ENCODE results near the gene TSPO. TPM values are rescaled to one million over a fixed set of nuclear protein-coding genes. Genes with fewer than 3 reads are reported as not detected.

The TSPO gene
- total RNA-seq, 1 experiment from 2014 or later: 144 TPM

DNA sequence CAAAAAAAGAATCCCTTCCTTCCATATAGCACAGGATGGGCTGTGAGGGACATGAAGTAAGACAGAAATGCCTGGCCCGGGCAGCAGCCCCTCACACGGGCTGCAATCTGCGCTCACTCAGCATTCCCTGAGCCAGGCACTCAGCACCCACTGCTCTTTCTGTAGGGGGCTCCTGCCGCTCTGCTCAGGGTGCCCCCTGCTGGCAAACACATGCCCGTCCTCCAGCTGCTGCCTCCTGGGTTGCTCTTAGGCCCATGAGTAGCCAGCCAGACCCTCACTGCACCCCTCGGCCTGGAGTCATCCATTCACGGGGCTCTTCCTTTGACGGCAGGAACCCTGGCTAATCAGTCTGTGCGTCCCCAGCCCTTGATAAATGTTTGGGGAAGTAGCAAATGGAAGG, 15.1 kb upstream of the TSPO start:
- no peak overlapping the region for H3K27ac ChIP-seq (ENCODE audit: low read length)
- TF ChIP-seq, protein P1, sequence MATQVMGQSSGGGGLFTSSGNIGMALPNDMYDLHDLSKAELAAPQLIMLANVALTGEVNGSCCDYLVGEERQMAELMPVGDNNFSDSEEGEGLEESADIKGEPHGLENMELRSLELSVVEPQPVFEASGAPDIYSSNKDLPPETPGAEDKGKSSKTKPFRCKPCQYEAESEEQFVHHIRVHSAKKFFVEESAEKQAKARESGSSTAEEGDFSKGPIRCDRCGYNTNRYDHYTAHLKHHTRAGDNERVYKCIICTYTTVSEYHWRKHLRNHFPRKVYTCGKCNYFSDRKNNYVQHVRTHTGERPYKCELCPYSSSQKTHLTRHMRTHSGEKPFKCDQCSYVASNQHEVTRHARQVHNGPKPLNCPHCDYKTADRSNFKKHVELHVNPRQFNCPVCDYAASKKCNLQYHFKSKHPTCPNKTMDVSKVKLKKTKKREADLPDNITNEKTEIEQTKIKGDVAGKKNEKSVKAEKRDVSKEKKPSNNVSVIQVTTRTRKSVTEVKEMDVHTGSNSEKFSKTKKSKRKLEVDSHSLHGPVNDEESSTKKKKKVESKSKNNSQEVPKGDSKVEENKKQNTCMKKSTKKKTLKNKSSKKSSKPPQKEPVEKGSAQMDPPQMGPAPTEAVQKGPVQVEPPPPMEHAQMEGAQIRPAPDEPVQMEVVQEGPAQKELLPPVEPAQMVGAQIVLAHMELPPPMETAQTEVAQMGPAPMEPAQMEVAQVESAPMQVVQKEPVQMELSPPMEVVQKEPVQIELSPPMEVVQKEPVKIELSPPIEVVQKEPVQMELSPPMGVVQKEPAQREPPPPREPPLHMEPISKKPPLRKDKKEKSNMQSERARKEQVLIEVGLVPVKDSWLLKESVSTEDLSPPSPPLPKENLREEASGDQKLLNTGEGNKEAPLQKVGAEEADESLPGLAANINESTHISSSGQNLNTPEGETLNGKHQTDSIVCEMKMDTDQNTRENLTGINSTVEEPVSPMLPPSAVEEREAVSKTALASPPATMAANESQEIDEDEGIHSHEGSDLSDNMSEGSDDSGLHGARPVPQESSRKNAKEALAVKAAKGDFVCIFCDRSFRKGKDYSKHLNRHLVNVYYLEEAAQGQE (IDR thresholded peaks at IDR 0.05; ENCODE audit: insufficient read depth in 1 of 2, low read depth in 2 of 2, low read length in 1 of 2): no peak
- TF ChIP-seq, protein P2, sequence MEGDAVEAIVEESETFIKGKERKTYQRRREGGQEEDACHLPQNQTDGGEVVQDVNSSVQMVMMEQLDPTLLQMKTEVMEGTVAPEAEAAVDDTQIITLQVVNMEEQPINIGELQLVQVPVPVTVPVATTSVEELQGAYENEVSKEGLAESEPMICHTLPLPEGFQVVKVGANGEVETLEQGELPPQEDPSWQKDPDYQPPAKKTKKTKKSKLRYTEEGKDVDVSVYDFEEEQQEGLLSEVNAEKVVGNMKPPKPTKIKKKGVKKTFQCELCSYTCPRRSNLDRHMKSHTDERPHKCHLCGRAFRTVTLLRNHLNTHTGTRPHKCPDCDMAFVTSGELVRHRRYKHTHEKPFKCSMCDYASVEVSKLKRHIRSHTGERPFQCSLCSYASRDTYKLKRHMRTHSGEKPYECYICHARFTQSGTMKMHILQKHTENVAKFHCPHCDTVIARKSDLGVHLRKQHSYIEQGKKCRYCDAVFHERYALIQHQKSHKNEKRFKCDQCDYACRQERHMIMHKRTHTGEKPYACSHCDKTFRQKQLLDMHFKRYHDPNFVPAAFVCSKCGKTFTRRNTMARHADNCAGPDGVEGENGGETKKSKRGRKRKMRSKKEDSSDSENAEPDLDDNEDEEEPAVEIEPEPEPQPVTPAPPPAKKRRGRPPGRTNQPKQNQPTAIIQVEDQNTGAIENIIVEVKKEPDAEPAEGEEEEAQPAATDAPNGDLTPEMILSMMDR (IDR thresholded peaks at IDR 0.05): peak; percentile 83
- H3K27me3 ChIP-seq (ENCODE audit: control insufficient read depth, insufficient read depth, low read length): no peaks in the 10 kb centered on the region
- ChIA-PET CTCF (interaction anchor here (0.5 kb wide), 1 partner anchor 60 kb away, joined by 3 read pairs; no protein-coding TSS in a partner anchor), POLR2A (no interaction called here)
- intact Hi-C loops (cut with micrococcal nuclease; ENCODE audit: unreplicated experiment) (no loop called here), in situ Hi-C loops (cut with HindIII; ENCODE audit: low pct_unique_long_range_greater_than_20kb, low sequenced_read_pairs) (no loop called here)
- peak; percentile 84; the same call in 1 of the 2 replicates for ATAC-seq
- no peaks in the 10 kb centered on the region for H3K4me1 ChIP-seq (ENCODE audit: control insufficient read depth, insufficient read depth, low read length)
- H3K4me3 ChIP-seq (ENCODE audit: low read depth in 2 of 2, low read length in 2 of 2): no peak overlapping the region
- no peaks in the 10 kb centered on the region for H3K9me3 ChIP-seq (ENCODE audit: control insufficient read depth, insufficient read depth, low read depth, low read length)
- BruUV-seq (replicated peaks): no TSS peak
- no peaks in the 10 kb centered on the region; the same call in 1 of the 2 replicates for H3K36me3 ChIP-seq (ENCODE audit: control insufficient read depth, insufficient read depth, low read length)
- no peak for DNase-seq (ENCODE audit: low read depth, low spot score)

DNA sequence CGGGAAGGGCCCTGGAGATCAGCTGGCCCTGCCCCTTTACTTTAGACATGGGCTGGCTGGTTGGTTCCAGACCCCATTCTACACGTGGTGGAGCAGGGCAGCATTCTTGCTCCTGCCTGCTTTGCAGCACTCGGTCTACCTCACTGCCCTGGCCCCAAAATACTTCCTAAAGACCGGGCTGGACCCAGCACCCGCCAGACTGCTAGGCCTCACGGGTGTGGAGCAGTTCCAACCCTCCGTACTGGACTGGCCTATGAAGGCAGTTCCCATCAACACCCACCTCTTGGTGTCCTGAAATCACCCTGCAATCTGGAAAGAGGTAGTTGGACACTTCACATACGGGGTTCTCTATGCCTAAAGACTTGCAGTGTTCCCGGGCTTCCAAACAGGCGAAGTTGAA, 14.6 kb upstream of the TSPO start:
- CTCF ChIA-PET: no interaction called here
- H3K9me3 ChIP-seq (ENCODE audit: control insufficient read depth, insufficient read depth, low read depth, low read length): no peaks in the 10 kb centered on the region
- H3K27ac ChIP-seq (ENCODE audit: low read length): no peak overlapping the region
- POLR2A ChIA-PET: no interaction called here
- DNase-seq (ENCODE audit: low read depth, low spot score): no peak
- in situ Hi-C loops (cut with HindIII; ENCODE audit: low pct_unique_long_range_greater_than_20kb, low sequenced_read_pairs) (no loop called here), intact Hi-C loops (cut with micrococcal nuclease; ENCODE audit: unreplicated experiment) (no loop called here)
- H3K36me3 ChIP-seq (ENCODE audit: control insufficient read depth, insufficient read depth, low read length): no peaks in the 10 kb centered on the region; the same call in 1 of the 2 replicates
- TF ChIP-seq, protein P1 (IDR thresholded peaks at IDR 0.05; ENCODE audit: insufficient read depth in 1 of 2, low read depth in 2 of 2, low read length in 1 of 2): no peak
- no peak for TF ChIP-seq TCF7L2 (IDR thresholded peaks at IDR 0.05; ENCODE audit: low read depth, low read length)
- no peak for TF ChIP-seq SIN3A (IDR thresholded peaks at IDR 0.05; ENCODE audit: borderline replicate concordance, insufficient read depth, low read depth, low read length)
- TF ChIP-seq POLR2AphosphoS5 (IDR thresholded peaks at IDR 0.05; ENCODE audit: low read depth, low read length): no peak
- TF ChIP-seq, protein P2 (IDR thresholded peaks at IDR 0.05): no peak
- BruUV-seq (replicated peaks): no TSS peak
- H3K27me3 ChIP-seq (ENCODE audit: control insufficient read depth, insufficient read depth, low read length): no peaks in the 10 kb centered on the region
- ATAC-seq: no peak
- no peak overlapping the region for H3K4me3 ChIP-seq (ENCODE audit: low read depth in 2 of 2, low read length in 2 of 2)
- no peaks in the 10 kb centered on the region; the same call in 1 of the 2 replicates for H3K4me1 ChIP-seq (ENCODE audit: control insufficient read depth, insufficient read depth, low read length)

All from Panc1 (cell line).